ENCODE measurements around the gene RSF1.
"Not testable (repeated sequence)": the region's sequence is repeated elsewhere in the genome, so short reads cannot be mapped to it uniquely, and the experiment has no call there.

The RSF1 gene

DNA sequence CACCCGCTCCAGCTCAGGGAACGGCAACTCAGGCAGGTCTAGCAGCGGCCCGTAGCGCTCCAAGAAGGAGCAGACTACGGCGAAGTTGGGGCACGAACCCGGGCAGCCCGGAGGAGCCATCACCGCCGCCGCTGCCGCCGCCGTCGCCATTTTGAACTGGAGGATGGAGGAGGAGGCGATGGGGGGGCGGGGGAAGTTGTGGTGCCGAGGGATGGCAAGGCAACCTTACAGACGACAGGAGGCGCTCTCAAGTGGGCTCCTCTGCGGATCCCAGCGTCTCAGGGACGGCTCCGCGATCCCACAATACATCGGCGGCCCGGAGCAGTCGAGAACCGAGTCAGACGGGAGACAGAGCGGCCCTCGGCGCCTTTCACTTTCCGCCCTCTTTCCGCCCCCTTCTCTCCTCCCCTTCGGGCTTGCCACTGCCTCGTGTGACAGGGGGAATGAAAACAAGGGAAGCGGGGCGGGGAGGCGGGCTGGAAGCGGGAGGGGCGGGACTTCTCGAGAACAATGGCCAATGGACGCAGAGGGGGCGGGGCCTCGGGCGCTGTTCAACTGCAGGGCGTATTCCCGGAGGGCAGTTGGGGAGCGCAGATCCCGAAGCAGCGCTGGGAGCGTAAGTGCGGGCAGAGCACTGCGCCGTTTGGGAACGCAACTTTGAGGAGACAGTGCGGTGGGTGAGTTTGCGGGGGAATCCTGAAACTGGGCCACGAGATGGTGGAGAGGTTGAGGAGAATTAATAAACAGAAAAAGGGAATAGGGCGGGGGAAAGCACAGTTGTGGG, at the start of gene RSF1, which contains the start of gene AAMDC:
Gene RSF1 (minus strand): TSS at position 158 of the 784 bp plus-strand sequence. CDS start 8 bp downstream, at position 150.
Gene AAMDC (plus strand): TSS at position 580 of the 784 bp plus-strand sequence. CDS start 21,353 bp downstream, outside the sequence.
- Mint-ChIP-seq H3K4me1 (peaks cover 14 to 31% of the 10 kb centered on the region in 2 donors), H3K4me3 (peak within 1 kb of the TSS; percentile 96 to 100), H3K27me3 (no peaks in the 10 kb centered on the region), H3K27ac (peak within 1 kb of the TSS; percentile 99), H3K9me3 (no peaks in the 10 kb centered on the region), H3K36me3 (peaks cover 5 to 7% of the 10 kb centered on the region in 2 donors)
- DNase-seq (peak; percentile 96), ATAC-seq (replicated peaks) (peak; percentile 86 to 90)

DNA sequence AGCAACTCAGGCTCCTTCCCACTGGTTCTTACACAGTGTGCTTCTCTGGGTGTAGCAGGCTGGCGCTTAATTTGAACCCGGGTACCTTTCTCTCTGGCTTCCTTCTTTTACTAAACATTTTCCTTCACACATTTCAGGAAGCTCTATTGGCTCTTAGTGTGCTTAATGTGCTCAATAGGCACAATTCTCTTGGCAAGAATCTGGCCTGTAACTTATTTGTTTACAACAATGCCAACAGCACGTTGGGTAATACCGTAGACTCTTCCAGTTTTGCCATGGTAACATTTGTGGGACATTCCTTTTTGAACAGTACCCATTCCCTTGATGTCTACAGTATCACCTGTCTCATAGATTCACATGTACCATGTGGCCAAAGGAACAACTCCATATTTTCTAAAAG, 48.2 kb upstream of the RSF1 start:
- H3K36me3 Mint-ChIP-seq, result peaks cover 19 to 24% of the 10 kb centered on the region in 2 donors
- ATAC-seq (replicated peaks), result no peak
- no peak overlapping the region for H3K4me3 Mint-ChIP-seq
- DNase-seq, result no peak
- no peaks in the 10 kb centered on the region for H3K4me1 Mint-ChIP-seq
- no peaks in the 10 kb centered on the region for H3K9me3 Mint-ChIP-seq
- H3K27me3 Mint-ChIP-seq, result no peaks in the 10 kb centered on the region
- no peak overlapping the region for H3K27ac Mint-ChIP-seq

DNA sequence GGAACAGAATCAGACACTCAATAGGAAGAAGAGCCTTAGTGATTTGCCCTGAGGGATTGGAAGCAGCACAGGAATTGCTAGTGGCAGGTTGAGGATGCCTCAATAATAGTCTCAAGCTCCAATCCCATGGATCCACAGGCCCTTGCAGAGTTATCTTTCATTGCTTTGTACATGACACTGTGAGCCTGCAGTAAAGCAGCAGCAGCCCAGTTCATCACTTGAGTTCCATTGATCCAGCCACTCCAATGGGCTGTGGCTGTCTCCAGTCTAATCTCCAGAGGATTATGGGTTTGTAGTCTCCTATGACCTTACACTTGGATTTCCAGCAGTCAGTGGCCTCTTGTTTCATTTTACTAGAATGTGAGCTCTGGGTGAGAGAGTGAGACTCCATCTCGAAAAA, 45.8 kb upstream of the RSF1 start:
- H3K9me3 Mint-ChIP-seq, result no peaks in the 10 kb centered on the region
- no peaks in the 10 kb centered on the region for H3K4me1 Mint-ChIP-seq
- H3K27me3 Mint-ChIP-seq, result no peaks in the 10 kb centered on the region
- no peak overlapping the region for H3K4me3 Mint-ChIP-seq
- DNase-seq (no peak), ATAC-seq (replicated peaks) (no peak)
- H3K27ac Mint-ChIP-seq, result no peak overlapping the region
- peaks cover 15 to 20% of the 10 kb centered on the region in 2 donors for H3K36me3 Mint-ChIP-seq

DNA sequence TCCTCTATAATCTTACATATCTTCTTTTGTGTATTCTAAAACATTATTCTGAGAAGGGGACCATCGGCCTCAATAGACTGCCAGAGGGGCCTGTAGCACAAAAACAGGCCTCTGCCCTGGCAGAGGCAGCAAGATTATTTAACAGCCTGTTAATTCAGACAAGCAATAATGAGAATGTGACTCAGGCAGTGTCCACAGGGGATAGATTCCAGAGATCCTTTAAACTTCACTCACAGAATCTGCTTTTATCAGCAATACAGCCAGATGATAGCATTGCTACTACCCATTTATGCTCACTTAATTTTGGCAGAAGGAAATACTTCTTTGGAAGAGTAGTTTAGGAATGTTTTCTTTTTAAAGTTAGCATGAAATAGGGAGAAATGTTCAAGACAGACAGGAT, 45.3 kb upstream of the RSF1 start:
- ATAC-seq (replicated peaks) (no peak), DNase-seq (no peak)
- H3K4me3 Mint-ChIP-seq, result no peak overlapping the region
- H3K36me3 Mint-ChIP-seq, result peaks cover 14 to 20% of the 10 kb centered on the region in 2 donors
- H3K27me3 Mint-ChIP-seq, result no peaks in the 10 kb centered on the region
- H3K9me3 Mint-ChIP-seq, result no peaks in the 10 kb centered on the region
- no peaks in the 10 kb centered on the region for H3K4me1 Mint-ChIP-seq
- no peak overlapping the region for H3K27ac Mint-ChIP-seq

DNA sequence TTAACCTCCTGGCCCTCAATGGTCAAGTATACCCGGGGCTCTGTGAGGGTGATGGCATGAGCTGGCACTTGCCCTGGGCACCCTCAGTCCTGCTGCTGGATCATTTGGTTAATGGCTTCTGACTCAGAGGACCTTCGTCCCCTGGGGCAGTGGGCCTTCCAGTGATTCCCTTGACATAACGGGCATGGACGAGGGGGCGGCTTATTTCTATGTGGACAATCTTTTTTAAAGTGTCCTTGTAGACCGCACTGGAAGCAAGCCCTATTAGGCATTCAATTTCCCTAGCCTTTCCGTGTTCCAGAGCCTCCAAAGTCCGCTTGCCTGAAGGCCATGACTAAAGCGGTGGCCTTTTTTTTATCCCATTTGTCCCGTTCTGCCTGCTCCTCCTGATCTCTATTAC, 40.9 kb upstream of the RSF1 start:
- not testable (repeated sequence) for DNase-seq; H3K4me1 Mint-ChIP-seq; H3K27me3 Mint-ChIP-seq; ATAC-seq (replicated peaks); H3K9me3 Mint-ChIP-seq; H3K27ac Mint-ChIP-seq; H3K4me3 Mint-ChIP-seq
- peaks cover 9 to 15% of the 10 kb centered on the region in 2 donors for H3K36me3 Mint-ChIP-seq

DNA sequence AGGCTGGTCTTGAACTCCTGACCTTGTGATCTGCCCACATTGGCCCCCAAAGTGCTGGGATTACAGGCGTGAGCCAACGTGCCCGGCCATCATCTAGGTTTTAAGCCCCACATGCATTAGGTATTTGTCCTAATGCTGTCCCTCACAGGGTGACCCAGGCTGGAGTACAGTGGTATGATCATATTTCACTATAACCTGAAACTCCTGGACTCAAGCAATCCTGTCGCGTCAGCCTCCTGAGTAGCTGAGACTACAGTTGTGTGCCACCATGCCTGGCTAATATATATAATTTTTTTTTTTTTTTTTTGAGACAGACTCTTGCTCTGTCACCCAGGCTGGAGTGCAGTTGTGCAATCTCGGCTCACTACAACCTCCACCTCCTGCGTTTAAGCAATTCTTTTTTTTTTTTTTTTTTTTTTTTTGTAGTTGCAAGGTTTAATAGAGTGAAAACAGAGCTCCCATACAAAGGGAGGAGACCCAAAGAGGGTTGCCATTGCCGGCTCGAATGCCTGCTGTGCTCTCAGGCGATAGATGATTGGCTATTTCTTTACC, 37.5 kb upstream of the RSF1 start:
- H3K27ac Mint-ChIP-seq; H3K27me3 Mint-ChIP-seq; ATAC-seq (replicated peaks); H3K4me1 Mint-ChIP-seq; DNase-seq; H3K4me3 Mint-ChIP-seq: not testable (repeated sequence)
- Mint-ChIP-seq H3K9me3 (peaks cover 13 to 15% of the 10 kb centered on the region in 2 donors), H3K36me3 (peaks cover 38 to 42% of the 10 kb centered on the region in 2 donors)

DNA sequence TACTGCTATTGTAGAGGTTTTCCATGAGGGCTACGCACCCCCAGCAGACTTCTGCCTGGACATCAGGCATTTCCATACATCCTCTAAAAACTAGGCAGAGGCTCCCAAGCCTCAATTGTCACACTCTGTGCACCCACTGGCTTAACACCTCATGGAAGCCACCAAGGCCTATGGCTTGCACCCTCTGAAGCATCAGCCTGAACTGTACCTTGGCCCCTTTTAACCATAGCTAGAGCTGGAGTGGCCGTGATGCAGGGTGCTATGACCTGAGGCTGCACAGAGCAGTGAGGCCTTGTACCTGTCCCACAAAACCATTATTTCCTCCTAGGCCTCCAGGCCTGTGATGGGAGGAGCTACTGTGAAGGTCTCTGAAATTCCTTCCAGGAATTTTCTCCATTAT, 34.3 kb upstream of the RSF1 start:
- H3K4me1 Mint-ChIP-seq, result no peaks in the 10 kb centered on the region
- H3K36me3 Mint-ChIP-seq, result peaks cover 48 to 54% of the 10 kb centered on the region in 2 donors
- H3K9me3 Mint-ChIP-seq, result peaks cover 13 to 15% of the 10 kb centered on the region in 2 donors
- no peak for ATAC-seq (replicated peaks)
- no peak overlapping the region for H3K4me3 Mint-ChIP-seq
- no peak overlapping the region for H3K27ac Mint-ChIP-seq
- no peaks in the 10 kb centered on the region for H3K27me3 Mint-ChIP-seq
- no peak for DNase-seq

GRCh38 chr11:77851503-77851902, 31.0 kb upstream of the RSF1 start:
- H3K9me3 Mint-ChIP-seq, result peaks cover 9 to 13% of the 10 kb centered on the region in 2 donors
- no peak overlapping the region for H3K4me3 Mint-ChIP-seq
- H3K27ac Mint-ChIP-seq, result no peak overlapping the region
- no peak for DNase-seq
- ATAC-seq (replicated peaks), result no peak
- H3K4me1 Mint-ChIP-seq, result peaks cover 0 to 6% of the 10 kb centered on the region in 2 donors
- H3K27me3 Mint-ChIP-seq, result no peaks in the 10 kb centered on the region
- H3K36me3 Mint-ChIP-seq, result peaks cover 45 to 56% of the 10 kb centered on the region in 2 donors

DNA sequence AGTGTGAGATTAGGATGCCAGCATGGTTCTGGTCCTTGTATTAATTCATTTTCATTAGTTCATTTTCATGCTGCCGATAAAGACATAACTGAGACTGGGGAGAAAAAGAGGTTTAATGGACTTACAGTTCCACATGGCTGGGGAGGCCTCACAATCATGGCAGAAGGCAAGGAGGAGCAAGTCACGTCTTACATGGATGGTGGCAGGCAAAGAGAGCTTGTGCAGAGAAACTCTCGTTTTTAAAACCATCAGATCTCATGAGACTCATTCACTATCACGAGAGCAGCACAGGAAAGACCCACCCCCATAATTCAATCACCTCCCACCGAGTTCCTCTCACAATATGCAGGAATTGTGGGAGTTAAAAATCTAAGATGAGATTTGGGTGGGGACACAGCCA, 23.2 kb upstream of the RSF1 start:
- peaks cover 26 to 51% of the 10 kb centered on the region in 2 donors for H3K36me3 Mint-ChIP-seq
- ATAC-seq (replicated peaks), result not testable (repeated sequence)

DNA sequence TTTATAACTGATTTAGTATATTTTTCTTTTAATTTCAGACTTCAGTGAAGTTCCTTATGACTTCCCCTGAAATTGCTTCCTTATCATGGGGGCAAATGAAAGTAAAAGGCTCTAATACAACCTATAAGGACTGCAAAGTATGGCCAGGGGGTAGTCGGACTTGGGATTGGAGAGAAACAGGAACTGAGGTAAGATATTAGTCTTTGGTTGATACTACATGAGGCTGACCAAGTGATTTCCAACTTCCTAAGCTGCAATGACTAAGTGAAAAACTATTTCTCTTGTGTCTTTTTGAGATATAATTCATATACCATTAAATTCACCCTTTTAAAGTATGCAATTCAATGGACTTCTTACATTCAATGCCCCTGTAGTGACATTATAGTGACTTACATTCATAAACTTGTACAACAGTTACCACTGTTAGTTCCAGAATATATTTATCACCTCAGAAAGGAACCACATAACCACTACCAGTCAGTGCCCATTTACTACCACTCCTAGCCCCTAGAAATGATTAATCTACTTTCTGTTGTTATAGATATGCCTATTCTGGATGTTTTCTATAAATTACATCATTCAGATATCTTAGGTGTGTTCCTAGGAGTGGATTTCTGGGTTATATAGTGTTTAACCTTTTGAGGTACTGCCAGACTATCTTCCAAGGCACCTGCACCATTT, 22.1 kb upstream of the RSF1 start:
- ATAC-seq (replicated peaks), result no peak

More for the DNA sequence above, 23.2 kb upstream of the RSF1 start:
- DNase-seq, H3K4me3 Mint-ChIP-seq, H3K4me1 Mint-ChIP-seq, H3K27ac Mint-ChIP-seq, H3K27me3 Mint-ChIP-seq: not testable (repeated sequence)
- peaks cover 8 to 16% of the 10 kb centered on the region in 2 donors for H3K9me3 Mint-ChIP-seq

DNA sequence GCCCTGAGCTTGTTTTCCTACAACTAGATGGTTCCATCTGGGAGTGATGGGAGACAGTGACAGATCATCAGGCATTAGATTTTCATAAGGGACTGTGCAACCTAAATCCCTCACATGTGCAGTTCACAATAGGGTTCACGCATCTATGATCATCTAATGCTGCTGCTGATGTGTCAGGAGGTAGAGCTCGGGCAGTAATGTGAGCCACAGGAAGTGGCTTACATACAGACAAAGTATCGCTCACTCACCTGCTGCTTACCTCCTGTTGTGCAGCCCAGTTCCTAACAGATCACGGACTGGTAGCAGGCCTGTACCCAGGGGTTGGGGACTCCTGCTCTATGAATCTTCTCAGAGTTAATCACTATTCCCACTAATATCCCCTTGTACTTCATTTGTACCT, 12.8 kb upstream of the RSF1 start:
- no peaks in the 10 kb centered on the region for H3K9me3 Mint-ChIP-seq
- H3K4me3 Mint-ChIP-seq, result no peak overlapping the region
- no peak overlapping the region for H3K27ac Mint-ChIP-seq
- H3K4me1 Mint-ChIP-seq, result no peaks in the 10 kb centered on the region
- no peak for DNase-seq
- H3K36me3 Mint-ChIP-seq, result no peaks in the 10 kb centered on the region
- ATAC-seq (replicated peaks), result no peak
- H3K27me3 Mint-ChIP-seq, result no peaks in the 10 kb centered on the region

More for the DNA sequence above, 22.1 kb upstream of the RSF1 start:
- peaks cover 23 to 51% of the 10 kb centered on the region in 2 donors for H3K36me3 Mint-ChIP-seq
- DNase-seq, result no peak
- peak overlapping the region; percentile 54 for H3K27ac Mint-ChIP-seq
- H3K4me1 Mint-ChIP-seq, result peaks cover 0 to 6% of the 10 kb centered on the region in 2 donors
- H3K4me3 Mint-ChIP-seq, result no peak overlapping the region
- H3K9me3 Mint-ChIP-seq, result peaks cover 8 to 16% of the 10 kb centered on the region in 2 donors
- no peaks in the 10 kb centered on the region for H3K27me3 Mint-ChIP-seq

DNA sequence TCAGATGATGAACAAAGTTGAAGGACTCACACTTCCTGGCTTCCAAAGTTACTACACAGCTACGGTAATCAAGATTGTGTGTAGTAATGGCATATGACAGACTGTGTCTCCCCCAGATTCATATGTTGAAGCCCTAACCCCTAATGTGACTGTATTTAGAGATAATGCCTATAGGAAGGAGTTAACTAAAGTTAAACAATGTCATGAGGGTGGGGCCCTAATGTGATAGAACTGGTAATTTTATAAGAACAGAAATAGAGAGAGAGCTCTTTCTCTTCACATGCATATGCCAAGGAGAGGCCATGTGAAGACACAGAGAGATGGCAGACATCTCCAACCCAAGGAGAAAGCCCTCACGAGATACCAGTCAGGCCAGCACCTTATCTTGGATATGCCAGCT, 8.4 kb upstream of the RSF1 start:
- H3K4me3 Mint-ChIP-seq, result no peak overlapping the region

DNA sequence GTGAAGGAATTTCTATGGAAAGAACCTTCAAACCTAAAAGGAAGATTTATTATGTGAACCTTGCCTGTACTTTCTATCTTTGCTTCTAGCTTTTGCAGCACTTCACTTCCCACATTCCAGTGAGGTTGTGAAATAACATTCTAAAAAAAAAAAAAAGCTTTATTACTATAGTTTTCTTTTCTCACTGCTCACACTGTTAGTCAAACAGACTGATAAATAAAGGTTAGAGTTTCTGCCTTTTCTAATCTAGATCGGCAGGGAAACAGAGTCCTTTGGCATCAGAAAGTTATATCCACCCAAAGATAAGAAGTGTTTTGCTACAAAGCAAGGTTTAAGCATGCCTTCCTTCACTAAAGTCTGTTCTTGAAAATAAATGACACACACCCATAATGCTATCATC, 3.3 kb upstream of the RSF1 start:
- ATAC-seq (replicated peaks) (no peak), DNase-seq (no peak)
- H3K27ac Mint-ChIP-seq, result no peak overlapping the region

More for the DNA sequence above, 8.4 kb upstream of the RSF1 start:
- no peaks in the 10 kb centered on the region for H3K9me3 Mint-ChIP-seq
- no peaks in the 10 kb centered on the region for H3K4me1 Mint-ChIP-seq
- no peak for ATAC-seq (replicated peaks)
- DNase-seq, result no peak
- H3K27me3 Mint-ChIP-seq, result no peaks in the 10 kb centered on the region
- H3K27ac Mint-ChIP-seq, result no peak overlapping the region
- no peaks in the 10 kb centered on the region for H3K36me3 Mint-ChIP-seq

GRCh38 chr11:77822126-77822525, 1.6 kb upstream of the RSF1 start:
- H3K4me1 Mint-ChIP-seq, result peaks cover 9 to 18% of the 10 kb centered on the region in 2 donors
- not testable (repeated sequence) for H3K36me3 Mint-ChIP-seq; H3K9me3 Mint-ChIP-seq; DNase-seq; ATAC-seq (replicated peaks); H3K27me3 Mint-ChIP-seq; H3K27ac Mint-ChIP-seq; H3K4me3 Mint-ChIP-seq

More for the DNA sequence above, 3.3 kb upstream of the RSF1 start:
- H3K36me3 Mint-ChIP-seq, result peaks cover 2 to 5% of the 10 kb centered on the region in 2 donors
- no peak overlapping the region for H3K4me3 Mint-ChIP-seq
- peaks cover 7 to 15% of the 10 kb centered on the region in 2 donors for H3K4me1 Mint-ChIP-seq
- H3K27me3 Mint-ChIP-seq, result no peaks in the 10 kb centered on the region
- no peaks in the 10 kb centered on the region for H3K9me3 Mint-ChIP-seq

Measured in stimulated activated naive B cell treated with anti-CD40 and anti-IgM and Interleukin-4, amounts not matched to agents 10 μg/mL and 1 μg/mL and 100 μg/mL, for 72 hours (primary cell).